Left kidney (tissue), 2 donors: ENCODE results near the gene FILIP1L. TPM values are rescaled to one million over a fixed set of nuclear protein-coding genes. Genes with fewer than 3 reads are reported as not detected.

ENCODE experiments used
- DNase-seq: peaks from one replicate; pipeline ENCODE4 v3.0.0-alpha.2; 2013
- polyA plus RNA-seq: library from polyadenylated mRNA; unstranded; fragments of 120-200 nt; gene quantifications from one replicate; pipeline ENCODE4 v1.2.1, GENCODE V29; 2013; ENCODE audit not compliant: insufficient read length

Gene FILIP1L
- polyA plus RNA-seq, 1 donor, result 16.3 TPM

DNA sequence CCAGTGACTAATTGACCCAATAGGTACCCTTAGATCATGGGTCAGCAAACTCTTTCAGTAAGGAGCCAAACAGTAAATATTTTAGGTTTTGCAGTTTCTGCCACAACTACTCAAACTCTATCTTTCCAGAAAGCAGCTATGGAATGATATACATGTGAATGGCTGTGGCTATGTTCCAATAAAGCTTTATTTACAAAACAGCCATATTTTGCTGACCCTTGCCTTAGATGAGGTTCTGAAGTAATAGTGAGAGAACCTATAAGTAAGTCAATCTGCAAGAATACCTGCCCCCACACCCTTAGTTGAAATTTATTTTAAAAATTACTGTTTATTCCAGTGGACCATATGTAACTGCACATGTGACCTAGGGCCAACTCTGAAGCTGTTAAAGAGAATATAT, 162.6 kb downstream of the FILIP1L start:
- no peak for DNase-seq

DNA sequence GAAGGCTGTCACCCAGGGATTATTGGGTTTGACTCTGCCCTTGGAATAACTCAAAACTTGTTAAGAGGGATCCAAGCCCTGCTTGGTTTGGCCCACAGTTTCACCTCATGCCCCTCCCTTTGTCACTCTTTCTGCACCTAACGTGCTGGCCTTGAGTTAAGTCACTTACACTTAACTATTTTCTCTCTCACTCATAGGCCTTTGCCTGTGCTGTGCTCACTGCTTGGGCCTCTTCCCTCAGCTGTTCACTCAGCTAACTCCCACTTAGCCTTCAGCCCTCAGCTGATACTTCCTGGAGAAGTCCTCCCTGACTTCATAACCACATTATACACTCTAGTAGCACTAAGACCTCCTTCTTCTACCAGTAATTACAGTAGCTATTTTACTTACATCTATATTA, 163.4 kb downstream of the FILIP1L start:
- no peak for DNase-seq

DNA sequence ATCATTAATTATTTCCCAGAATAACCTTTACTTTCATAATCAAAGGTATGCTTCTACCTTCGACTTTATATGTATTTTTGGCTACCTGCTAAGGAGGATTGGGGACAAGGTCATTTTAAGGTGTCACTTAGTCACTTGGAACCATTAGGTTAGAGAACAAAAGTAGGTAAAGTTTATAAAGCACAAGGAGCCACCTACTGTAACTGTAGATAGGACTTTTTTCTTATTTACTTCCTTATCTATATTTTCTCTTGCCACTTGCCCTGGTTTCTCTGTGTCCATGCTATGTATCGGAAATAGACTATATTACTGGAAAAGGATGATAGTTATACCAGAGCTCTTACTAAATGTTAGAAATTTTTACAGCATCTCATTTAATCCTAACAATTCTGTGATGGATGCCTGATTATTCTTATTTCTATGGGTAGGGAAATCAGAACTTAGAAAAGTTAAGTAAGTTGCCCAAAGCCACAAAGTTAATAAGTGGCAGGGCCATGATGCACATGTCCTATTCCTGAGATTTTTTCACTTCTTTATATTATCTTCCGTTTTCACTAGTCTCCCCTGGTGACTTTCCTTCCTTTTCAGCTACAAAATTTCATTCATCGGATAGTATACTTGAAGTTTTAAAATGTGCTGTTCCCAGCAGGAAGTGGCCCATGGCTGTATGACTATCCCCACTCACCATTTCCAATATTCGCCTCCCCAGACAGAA, 164.2 kb downstream of the FILIP1L start:
- DNase-seq, result no peak

DNA sequence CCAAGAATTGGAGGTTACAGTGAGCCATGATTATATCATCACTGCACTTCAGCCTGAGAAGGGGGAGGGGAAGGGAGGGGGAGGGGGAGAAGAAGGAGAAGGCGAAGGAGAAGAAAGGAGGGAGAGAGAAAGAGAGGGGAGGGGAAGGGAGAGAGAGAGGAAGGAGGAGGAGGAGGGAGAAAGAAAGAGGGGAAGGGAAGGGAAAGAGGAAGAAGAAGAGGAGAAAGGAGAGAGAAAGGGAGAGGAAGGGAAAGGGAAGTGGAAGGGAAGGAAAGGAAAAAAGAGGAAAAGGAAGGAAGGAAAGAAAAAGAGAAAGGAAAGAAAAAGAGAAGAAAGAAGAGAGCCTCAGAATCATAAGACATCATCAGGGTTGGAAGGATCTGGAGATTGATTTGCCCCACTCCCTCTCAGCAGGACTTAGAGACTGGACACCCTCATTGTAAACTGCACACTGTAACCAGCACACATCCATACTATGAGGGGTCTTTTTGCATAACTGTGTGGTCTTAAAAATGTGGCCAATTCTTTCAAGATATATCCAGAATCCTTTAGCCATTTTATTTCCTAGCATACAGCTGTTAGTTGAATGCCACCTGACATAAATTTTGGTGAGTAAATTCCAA, 165.7 kb downstream of the FILIP1L start:
- no peak for DNase-seq

DNA sequence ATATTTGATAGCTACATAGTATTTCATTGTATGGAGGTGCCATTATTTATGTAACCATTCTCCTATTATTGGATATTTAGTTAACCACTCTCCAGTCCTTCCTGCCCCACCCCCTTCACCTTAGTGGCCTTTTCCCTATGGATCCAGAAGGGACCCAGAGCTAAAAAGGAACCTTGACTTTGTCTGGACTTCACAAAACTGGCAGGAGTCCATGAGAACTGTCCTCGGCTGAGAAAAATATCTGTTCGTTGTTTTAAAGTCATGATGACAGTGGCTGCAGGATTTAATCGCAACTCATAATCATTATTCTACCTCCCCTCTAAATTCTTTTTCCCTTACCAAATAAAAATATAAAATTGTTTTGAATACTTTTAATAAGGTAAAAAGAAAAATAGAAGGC, 166.9 kb downstream of the FILIP1L start:
- DNase-seq, result no peak

DNA sequence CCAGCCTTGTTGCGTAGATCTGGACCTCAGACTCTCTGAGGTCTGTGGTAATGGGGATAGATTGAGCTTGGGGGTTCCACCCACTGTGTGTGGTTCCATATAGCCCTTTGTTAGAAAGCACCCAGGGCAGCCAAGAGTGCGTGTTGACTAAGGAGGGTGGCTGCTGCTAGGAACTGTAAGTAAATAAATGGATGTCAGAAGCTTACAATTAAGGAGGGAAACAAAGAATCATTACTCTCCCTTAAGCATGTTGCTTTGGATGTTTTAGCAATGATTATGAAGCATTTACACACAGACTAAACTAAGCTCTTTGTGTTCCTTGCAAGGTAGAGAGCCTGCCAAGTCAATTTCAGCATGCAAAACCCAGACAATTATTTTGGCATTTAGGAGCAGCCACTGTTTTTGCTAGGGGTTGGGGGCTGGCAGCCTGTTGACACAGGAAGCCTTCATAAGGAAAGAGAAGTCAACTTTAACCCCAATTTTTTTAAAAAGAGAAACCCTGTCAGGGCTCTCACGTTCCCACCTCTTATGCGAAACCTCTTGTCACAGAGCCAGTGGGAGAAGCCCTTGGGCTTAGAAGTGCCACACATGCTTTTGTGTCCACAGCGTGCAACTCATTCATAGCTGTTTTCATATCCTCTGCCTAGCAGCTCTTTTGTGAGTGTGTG, 168.8 kb downstream of the FILIP1L start:
- DNase-seq, result no peak

DNA sequence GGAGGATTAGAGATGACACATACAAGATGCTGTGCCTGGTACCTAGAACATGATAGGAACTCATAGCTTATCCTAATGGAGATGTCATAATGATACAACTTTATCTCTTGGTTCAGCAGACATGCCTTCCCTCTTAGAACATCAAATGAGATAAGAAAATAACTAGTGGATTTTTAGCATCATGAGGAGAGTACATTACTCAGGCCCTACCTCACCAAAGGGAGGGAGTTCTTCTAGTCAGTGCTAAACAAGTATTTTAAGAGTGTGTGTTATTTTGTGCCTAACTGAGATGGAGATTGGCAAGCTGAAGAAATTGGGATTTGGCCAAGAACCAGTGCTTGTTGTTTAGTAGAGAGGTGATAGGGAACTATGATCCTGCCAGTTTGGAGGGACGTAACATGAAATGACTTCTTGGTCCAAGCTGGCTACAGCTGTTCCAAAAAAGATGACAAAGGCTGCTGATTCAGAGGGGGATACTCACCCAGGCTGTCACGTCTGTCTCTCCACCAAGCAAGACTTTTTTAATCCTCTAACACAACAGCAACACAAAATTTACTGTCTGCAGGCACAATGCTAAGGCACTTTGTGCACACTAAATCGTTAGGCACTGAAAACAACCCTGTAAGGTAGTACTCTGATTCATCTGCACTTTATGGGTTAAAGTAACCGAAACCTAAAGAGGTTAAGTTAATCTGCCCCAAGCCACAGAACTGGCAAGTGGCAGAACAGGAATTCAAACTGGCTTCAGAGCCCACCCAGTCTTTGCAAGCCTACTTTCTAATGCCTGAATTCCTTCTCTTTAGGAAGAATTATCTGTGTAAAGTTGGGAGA, 170.2 kb downstream of the FILIP1L start:
- no peak for DNase-seq

DNA sequence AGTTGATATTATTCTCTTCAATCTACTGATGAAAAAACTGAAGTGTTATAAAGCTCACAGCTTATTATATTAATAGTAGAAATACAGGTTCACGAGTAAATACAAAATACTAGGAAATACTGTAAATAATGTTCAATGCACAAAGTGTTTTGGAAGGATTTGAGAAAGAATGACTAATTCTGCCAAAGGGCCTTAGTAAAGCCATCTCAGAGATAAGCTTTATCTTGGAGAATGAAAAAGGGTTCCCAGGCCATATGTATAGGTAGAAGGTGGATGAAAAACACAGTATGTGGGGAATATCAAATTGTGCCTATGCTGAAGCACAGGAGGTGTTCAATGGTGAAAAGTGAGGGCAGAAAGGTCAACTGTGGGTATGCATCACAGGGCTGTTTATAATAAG, 173.1 kb downstream of the FILIP1L start:
- no peak for DNase-seq

DNA sequence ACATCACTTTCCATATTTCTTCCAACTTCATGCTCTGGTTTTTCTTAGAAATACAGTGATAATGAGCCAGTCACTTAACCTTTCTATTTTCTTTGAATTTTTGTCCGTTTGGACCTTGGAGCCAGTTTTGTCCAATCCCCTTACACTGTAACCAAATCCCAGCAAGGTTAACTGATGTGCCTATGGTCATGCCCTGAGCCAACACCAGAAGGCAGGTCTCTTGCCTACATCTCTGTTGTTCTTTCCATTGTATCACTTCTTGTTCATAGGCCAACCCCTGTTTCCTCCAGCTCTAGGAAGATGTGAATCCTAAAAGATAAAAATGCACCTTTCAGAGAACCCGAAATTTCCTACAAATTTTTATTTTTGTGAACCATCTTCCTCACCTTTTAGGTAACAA, 174.0 kb downstream of the FILIP1L start:
- DNase-seq, result no peak

DNA sequence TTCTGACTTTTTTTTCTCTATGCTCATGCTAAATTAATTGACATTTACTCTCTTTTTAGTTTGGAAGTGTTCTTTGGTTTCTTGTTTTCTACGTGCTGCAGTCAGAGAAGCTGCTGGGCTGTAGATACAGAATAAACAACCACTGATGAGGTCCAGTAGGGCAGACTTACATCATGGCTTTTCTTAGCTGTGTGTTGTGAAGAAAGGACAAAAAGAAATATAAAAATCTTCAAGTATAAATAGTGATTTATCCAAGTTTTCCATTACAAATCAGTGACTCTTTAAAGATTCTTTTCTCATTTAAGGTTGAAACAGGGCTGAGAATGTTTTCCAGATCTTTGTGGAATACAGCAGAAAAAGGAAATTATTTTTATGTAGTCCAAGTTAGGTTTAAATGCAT, 174.4 kb downstream of the FILIP1L start:
- no peak for DNase-seq

DNA sequence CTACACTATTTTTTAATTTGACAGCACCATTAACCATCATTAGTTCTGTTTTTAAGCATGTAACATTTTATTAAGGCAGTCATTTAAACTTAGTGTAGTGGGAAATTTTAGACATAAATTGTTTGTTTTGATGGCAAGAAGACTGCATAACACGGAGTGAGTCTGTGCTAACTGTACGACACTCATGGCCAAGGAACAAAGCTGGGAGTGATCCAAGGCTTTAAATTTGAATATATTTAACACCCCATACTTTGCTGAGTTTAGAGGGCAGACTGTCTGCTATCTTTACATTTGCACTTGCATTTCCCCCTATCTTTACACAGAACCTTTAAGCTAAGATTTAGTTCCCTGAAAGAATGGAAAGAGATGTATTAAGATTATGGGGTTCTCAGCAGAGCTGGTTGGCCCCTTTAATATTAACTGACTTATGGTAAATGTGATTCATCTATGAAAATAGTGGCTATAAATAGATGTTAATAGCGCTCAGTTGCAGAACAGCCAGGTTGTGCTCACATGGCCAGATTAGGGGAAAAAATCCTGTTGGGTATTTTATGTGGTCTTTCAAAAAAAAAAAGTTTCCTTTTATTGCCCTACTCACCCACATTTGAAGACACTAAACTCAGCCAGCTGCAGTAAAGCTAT, 175.9 kb downstream of the FILIP1L start:
- DNase-seq, result no peak

DNA sequence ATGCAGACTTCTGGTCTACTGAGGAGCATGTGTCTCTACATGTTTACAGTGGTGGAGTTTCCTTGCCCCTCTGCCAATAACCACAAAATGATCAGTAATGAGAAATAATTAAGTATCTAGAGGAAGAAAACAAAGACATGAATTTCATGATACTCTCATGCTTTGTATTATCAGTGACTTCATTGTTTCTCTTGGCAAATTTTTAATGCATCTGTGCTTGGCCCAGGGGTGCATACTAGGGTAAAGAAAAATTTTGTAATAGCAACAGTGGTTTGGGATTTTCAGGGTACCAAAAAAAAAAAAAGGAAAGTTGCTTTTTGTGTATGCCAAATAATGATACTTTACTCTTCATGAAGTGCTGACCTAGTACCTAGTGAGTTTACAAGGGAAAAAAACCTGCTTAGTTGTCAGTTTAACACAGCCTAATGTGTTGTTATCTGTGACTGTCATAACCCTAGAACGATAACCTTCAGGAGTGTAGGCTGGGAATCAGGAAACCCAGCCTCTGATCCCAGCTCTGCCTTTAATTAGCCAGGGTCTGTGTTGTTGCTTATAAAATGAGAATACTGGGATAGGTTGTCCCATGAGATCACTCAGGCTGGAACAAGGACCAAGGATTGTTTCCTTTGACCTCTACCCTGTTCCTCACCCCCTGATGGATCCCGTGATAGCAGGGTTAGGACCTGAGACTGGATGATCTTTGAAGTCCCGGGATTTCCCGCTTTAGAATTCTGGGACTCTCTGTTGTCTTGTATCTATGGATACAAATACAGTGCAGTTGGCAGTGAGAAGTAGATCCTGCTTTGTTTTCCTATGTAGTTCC, 179.1 kb downstream of the FILIP1L start:
- no peak for DNase-seq

DNA sequence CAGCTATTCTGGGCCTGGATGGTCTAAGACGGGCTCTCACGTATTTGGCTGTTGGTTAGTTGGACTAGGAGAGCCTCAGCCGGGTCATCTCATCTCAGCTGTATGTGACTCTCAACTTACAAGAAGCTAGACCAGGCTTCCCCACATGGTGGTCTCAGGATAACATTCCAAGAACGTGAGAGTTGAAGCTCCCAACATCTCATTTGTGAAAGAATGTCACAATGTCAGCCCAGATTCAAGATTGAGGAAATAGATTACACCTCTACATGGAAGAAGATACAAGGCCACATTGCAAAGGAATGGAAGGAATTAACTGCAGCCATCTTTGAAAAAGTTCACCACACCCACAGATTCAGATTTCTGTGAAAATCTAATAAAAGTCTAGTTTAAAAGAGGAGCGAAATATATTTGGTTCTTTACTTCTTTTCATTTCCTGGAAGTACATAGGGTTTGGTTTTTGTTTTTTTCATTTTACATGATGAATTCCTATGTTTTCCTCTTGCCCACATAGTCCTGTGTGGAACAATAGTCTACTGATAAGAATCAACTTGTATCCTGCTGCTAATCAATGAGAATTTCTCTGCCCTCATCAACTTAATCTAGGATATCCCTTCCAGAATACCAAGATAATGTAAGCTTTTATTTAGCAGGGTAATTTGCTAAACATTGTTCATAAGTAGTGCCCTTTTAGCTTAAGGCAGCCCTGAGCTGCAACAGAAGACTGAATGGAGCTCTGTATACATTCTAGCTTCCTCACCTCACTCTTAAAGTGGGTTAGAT, 180.1 kb downstream of the FILIP1L start:
- DNase-seq, result no peak

DNA sequence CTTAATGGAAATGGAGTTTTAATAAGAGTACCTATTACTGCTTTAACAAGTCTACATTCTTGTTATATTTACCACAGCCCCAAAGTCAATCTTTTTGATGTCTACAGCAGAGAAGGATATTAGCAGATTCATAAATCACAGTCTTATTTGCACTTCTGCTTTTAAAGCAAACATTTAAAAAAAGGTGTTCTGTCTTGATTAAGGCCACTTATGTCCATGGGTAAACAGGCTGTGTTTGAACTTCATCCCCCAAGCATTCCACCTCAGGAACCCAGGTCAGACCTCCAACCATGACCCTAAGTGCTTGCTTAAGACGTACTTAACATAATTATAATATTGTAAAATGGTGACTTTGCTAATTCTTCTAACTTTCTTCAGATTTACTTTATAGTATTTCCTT, 183.2 kb downstream of the FILIP1L start:
- DNase-seq, result no peak

DNA sequence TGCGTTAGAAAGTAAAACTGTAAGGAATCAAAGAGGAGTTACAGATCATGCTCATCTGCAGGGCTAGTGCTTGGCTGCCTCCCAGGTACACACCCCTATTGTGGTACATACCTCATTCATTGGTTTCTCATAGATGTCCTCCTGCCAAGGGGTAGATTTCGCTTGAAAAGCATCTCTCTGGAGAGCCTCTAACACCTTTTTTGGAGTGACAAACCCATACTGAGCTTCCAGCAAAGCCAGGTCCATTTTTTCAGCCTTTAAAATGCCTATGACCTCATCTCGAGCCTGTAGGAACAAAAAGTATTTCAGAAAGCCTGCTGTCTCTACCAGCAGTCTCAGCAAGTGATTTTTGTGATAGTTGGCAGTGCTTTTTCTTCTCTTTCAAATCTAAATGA, 184.6 kb downstream of the FILIP1L start:
- DNase-seq, result no peak

DNA sequence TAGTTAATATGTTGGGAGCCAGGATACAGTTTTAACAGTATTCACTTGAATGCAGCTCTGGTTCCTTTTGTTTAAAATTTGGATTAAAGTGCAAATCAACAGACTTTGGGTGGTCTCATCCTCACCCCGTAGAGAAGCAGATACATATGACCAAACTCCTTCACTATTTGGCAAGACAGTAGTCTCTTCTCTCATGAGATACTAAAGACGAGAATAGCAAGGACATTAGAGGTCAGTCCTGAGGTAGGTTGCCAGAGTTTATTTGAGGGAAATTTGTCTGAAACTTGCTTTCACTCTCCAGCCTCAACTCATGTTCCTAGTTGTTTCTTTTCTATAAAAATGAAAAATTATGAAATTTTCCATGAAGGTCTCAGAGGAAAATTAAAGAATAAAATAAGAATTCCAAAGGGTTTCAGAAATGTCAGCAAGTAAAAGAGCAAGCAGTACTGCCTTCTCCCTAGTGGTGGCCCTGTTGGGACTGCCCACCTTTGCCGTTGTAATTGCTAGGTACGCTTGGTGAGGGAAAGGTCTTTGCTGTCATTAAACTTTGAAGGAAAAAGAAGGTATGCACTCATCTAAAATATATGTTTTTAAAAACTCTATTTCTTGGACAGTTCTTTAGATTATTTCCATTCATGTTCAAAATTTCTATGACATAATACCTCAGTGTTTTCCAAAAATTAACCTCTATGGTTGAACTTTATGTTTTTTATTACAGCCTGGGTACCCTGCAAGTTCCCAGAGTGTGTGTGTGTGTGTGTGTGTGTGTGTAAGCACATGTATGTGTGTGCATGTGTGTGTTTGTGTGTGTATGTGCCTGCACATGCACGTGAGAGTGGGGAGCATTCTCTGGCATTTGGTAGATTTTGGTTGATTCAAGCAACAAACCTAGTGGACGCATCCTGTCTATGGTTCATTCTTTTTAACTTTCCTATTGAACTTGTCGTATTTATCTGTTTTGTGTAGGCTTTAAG, 185.2 kb downstream of the FILIP1L start:
- no peak for DNase-seq

DNA sequence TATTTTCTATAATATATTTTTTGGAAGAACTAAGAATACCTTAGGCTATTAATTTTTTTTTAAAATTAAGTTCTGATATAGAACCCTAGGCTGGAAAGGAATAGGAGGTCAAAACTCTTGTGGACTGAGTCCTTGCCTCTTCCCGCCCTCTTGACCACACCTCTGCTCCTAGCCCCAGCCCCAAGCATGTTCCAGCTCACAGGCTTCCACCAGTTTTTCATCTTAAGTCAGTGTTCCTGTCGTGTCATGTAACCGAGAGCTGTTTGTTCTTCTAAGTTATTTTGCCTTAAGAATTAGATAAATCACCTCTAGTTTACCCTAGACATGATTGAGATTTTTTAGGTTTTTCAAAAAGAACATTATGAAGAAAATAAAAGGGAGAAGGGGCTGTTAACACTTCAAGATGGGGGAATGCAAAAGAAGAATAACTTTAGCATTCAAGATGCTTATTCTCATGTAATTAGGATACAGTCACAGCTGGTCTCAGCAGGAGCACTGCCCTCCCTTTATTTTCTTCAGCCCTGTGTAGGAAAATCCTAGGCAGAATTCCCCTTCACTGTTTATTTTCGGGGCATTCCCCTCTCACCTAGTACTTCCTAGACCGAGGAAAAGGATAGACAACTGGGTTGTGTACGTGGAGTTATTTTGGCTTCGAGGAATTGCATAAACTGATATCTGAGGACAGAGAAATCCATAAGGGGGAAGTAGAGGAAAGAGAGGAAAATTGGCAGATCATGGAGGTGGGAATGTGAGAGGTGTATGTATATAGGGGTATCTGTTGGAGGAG, 186.4 kb downstream of the FILIP1L start:
- no peak for DNase-seq

DNA sequence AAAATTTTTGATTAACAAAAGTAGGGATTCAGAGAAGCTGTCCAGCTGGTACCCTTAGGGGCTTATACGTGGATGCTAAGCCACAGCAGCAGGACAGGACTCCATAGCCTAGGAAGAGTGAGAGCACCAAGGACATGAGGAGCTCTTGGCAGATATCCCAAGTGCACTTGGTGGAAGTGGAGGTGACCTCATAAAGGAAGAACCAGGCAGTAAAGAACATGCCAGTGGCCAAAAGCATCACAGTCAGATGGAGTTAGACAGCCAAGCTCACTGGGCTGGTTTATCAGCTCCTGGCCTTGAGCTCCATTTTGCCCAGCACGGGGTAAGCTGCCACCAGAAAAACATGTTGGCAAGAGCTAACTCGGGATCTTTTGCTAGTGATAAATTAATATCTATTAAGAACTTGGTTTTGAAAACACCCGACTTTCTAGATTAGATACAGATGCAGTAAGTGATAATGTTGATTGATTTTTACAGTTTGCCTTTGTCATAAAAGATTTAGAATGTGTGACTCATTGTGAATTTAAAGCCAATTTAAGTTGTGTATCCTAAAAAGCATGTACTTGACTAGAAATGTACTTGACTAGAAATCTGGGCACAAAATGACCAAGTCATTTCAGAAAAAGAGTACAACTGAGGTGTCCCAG, 188.6 kb downstream of the FILIP1L start:
- DNase-seq, result no peak
